Measurements from ENCODE around the gene ALPG. TPM values are rescaled to one million over a fixed set of nuclear protein-coding genes. Genes with fewer than 3 reads are reported as not detected.

Gene ALPG
- total and polyA plus RNA-seq, 2 of the 4 experiments (the other 2 are of a cell fraction), result not detected

DNA sequence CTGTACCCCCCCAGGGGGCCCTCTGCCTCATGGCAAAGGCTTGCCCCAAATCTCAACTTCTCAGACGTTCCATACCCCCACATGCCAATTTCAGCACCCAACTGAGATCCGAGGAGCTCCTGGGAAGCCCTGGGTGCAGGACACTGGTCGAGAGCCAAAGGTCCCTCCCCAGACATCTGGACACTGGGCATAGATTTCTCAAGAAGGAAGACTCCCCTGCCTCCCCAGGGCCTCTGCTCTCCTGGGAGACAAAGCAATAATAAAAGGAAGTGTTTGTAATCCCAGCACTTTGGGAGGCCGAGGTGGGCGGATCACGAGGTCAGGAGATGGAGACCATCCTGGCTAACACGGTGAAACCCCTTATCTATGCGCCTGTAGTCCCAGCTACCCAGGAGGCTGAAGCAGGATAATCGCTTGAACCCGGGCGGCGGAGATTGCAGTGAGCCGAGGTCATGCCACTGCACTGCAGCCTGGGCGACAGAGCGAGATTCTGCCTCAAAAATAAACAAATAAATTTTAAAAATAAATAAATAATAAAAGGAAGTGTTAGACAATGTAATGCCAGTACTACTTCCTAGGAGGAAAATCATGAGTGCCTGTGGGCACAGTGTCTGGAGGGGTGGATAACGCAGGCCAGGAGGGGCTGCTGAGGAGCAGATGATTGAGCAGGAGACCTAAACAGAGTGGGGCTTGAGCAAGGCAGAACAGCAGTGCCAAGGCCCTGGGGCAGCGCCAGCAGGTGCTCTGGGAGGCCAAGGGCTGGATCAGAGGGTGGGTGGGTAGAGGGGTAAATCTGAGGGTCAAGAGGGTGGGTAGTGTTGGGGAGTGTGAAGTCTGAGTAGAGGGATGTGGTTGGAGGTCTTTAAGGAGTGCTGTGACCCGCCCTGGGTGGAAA is 24.1 kb upstream of the ALPG start:
- no TSS peak for BruUV-seq (replicated peaks)
- no peak overlapping the region for H3K27ac ChIP-seq (ENCODE audit: insufficient read depth, low read length)

More for the DNA sequence above, 24.1 kb upstream of the ALPG start:
- H3K23ac ChIP-seq (ENCODE audit: low read depth, low read length), result no peak overlapping the region
- in situ Hi-C loops (cut with MboI; ENCODE audit: low sequenced_read_pairs) (no loop called here), dilution Hi-C loops (cut with HindIII; ENCODE audit: low sequenced_read_pairs, unreplicated experiment) (no loop called here), intact Hi-C loops (cut with micrococcal nuclease) (no loop called here)
- no peak overlapping the region for H2AFZ ChIP-seq (replicated peaks; ENCODE audit: low read length, poor library complexity)
- H3K4me3 ChIP-seq (ENCODE audit: insufficient read depth, low read depth, low read length), result no peak overlapping the region
- no peak overlapping the region for H2AK9ac ChIP-seq (replicated peaks; ENCODE audit: low read depth, low read length, poor library complexity)
- peaks cover 3% of the 10 kb centered on the region; the same call in 1 of the 2 replicates for H3K4me1 ChIP-seq (ENCODE audit: control insufficient read depth, insufficient read depth, low read length)
- H4K20me1 ChIP-seq (ENCODE audit: insufficient read depth, low read length), result no peaks in the 10 kb centered on the region; the same call in 1 of the 2 replicates
- peaks cover 2% of the 10 kb centered on the region; the same call in 1 of the 2 replicates for H3K9me3 ChIP-seq (ENCODE audit: control insufficient read depth, insufficient read depth, low read length)
- H3K4me2 ChIP-seq (ENCODE audit: low read depth, low read length), result no peak overlapping the region
- H3K14ac ChIP-seq (replicated peaks; ENCODE audit: low read depth, low read length), result no peak overlapping the region
- no peak overlapping the region for H3K4ac ChIP-seq (ENCODE audit: low read depth, low read length)
- H4K5ac ChIP-seq (ENCODE audit: low read depth, low read length), result no peak overlapping the region
- DNase-seq (no peak), ATAC-seq (ENCODE audit: low read depth) (no peak)
- H3K9me1 ChIP-seq (ENCODE audit: insufficient read depth, low read length), result no peaks in the 10 kb centered on the region
- no peak overlapping the region for H3K56ac ChIP-seq (ENCODE audit: extremely low read depth, insufficient read depth, low read length)
- ChIA-PET POLR2A (ENCODE audit: unreplicated experiment) (no interaction called here), CTCF (no interaction called here)
- WGBS, 2 experiments (ENCODE audit: extremely low coverage in 2 of 2, insufficient read length in 1 of 2), result 33% methylated on average over 1 of the region's 18 CpGs; no CpG with 5 or more reads in 1 of the 2 experiments
- no peaks in the 10 kb centered on the region for H3K79me1 ChIP-seq (ENCODE audit: low read depth in 1 of 2, low read length in 2 of 2)
- no peak overlapping the region for H2BK20ac ChIP-seq (ENCODE audit: low read depth, low read length)
- no peaks in the 10 kb centered on the region for H3K36me3 ChIP-seq (ENCODE audit: control insufficient read depth, insufficient read depth, low read length)
- H2BK120ac ChIP-seq (ENCODE audit: low read depth, low read length), result no peak overlapping the region
- no peak overlapping the region for H3K18ac ChIP-seq (ENCODE audit: low read depth, low read length)
- peaks cover 58% of the 10 kb centered on the region for H3K27me3 ChIP-seq (ENCODE audit: control insufficient read depth, insufficient read depth, low read length)
- H4K91ac ChIP-seq (ENCODE audit: insufficient read depth, low read depth, low read length), result no peak overlapping the region
- no peak overlapping the region for H4K8ac ChIP-seq (ENCODE audit: low read depth in 2 of 2, low read length in 2 of 2)
- TF ChIP-seq CHD1 (IDR thresholded peaks at IDR 0.05; ENCODE audit: low read depth, low read length) (no peak), FOS (IDR thresholded peaks at IDR 0.05; ENCODE audit: low read depth, low read length) (no peak), CEBPB (IDR thresholded peaks at IDR 0.05; ENCODE audit: low read depth, low read length) (no peak), MAFK (IDR thresholded peaks at IDR 0.05; ENCODE audit: low read depth, low read length) (no peak), MXI1 (IDR thresholded peaks at IDR 0.05; ENCODE audit: borderline replicate concordance, low read depth, low read length) (no peak), POLR2A (IDR thresholded peaks at IDR 0.05; ENCODE audit: low read depth, low read length) (no peak)
- H2BK5ac ChIP-seq (ENCODE audit: low read depth, low read length, poor library complexity, severe bottlenecking), result no peak overlapping the region
- no peak overlapping the region for H2AK5ac ChIP-seq (ENCODE audit: low read depth, low read length)
- no peak overlapping the region for H2BK15ac ChIP-seq (ENCODE audit: low read depth, low read length)
- no peak overlapping the region for H3K9ac ChIP-seq (ENCODE audit: low read depth, low read length)
